Retina (tissue), 1 donor: ENCODE data around the gene GPRIN3.

Experiments used
- DNase-seq: peaks from one replicate; pipeline ENCODE4 v3.0.0-alpha.2; 2016

Gene GPRIN3

DNA sequence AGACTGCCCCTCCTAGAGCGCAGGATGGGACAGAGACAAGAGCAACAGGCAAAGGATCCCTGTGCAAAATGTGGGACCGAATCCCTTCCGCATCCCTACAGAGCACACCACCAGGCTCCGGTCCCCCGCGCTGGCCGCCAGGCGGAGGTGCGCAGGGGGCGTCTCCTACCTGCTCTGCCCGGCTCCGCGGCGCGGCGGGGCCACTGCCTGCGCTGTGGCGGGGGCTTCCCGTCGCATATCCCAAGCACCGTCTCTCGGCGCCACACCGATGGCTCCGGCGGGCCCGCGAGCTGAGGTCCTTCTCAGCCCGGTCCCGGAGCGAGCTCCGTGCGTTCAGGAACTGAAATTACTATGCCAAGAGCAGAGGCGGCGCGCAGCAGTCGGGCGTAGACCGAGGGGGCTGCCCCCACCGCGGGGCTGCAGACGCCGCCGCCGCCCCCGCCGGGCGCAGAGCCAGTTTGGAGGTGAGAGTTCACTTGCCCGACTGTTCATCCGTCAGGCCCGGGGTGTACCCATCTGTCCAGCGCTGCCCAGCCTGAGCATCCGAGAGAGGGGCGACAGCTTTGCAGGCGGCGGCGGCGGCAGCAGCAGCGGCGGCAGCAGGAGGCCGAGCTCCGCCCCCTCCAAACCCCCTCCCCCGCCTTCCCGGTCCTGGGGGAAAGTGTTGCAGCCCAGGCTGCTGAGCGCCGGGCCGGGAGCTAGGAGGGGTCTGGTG lies at the start of gene GPRIN3:
Gene GPRIN3 (minus strand): TSS at position 355 of the 715 bp plus-strand sequence. CDS start 57,690 bp downstream, outside the sequence.
- peak; percentile 92 for DNase-seq

DNA sequence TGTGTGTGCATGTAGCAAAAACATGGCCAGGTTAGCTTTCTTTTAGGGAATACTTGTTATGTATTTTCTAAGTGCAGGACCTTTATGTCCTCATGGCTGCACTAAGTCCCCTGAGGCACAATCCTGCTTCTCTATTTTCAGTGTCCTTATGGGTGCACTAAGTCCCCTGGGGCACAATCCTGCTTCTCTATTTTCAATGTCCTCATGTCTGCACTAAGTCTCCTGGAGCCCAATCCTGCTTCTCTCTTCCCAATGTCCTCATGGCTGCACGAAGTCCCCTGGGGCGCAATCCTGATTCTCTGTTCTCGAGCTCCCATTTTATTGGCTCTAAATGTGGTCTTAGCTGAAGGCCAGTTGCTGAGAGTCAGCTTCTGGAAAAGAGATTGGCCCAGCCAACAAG lies 49.7 kb upstream of the GPRIN3 start:
- no peak for DNase-seq

GRCh38 chr4:89356086-89356485 lies 48.5 kb upstream of the GPRIN3 start:
- no peak for DNase-seq

- DNase-seq, result no peak
Measured at GRCh38 chr4:89353514-89353913, 45.9 kb upstream of the GPRIN3 start.

DNA sequence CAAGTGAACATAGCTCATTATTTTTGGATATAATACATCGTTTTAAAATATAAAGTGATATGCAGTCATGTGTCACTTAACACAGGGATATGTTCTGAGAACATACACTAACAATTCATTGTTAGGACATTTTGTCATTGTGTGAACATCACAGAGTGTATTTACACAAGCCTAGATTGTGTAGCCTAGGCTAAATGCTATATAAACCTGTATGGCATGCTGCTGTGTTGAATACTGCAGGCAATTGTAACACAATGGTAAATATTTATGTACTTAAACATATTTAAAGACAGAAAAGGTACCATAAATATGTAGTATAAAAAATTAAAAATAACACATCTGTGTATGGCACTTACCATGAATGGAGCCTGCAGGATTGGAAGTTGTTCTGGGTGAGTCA lies 44.9 kb upstream of the GPRIN3 start:
- no peak for DNase-seq

DNA sequence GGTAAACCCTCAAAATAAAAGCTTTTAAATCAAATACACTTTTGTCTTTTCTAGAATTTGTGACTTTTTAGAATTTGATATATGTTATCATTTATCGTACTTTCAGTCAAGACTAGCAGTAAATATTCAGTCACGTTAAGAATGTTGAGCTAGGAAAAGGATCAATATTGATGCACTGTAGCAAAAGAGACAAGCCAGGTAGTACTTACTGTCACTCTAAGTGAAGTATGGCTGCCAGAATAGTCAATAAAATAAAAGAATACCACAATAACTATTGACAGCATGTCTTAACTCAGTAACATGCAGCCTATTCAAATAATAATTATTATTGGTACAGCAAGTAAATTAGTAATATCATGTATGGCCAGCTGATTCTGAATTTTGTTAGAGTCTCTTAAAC lies 43.6 kb upstream of the GPRIN3 start:
- no peak for DNase-seq

DNA sequence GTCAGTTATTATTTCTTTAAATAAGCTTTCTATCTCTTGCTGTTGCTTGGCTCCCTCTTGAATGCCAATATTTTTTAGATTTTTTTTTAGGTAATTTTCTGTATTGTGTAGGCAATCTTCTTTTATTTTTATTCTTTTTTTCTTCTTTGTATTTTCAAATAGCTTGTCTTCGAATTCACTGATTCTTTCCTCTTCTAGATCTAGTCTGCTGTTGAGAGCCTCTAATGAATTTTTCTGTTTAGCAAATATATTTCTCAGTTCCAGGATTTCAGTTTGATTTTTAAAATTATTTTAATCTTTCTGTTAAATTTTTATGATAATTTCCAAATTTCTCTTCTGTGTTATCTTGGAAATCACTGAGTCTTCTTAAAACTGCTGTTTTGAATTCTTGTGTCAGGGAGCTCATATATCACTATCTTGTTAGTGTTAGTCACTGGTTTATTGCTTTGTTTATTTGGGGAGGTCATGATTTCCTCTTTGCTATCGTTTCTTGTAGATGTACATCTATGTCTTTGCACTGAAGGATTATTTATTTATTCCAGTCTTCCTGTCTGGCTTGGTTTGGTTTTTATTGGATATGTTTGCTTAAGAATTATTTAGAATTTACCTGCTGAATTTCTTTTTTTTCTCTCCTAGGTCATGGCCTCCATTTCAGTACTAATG lies 39.9 kb upstream of the GPRIN3 start:
- no peak for DNase-seq

- DNase-seq, result no peak
Measured at GRCh38 chr4:89344571-89344970, 37.0 kb upstream of the GPRIN3 start.

DNA sequence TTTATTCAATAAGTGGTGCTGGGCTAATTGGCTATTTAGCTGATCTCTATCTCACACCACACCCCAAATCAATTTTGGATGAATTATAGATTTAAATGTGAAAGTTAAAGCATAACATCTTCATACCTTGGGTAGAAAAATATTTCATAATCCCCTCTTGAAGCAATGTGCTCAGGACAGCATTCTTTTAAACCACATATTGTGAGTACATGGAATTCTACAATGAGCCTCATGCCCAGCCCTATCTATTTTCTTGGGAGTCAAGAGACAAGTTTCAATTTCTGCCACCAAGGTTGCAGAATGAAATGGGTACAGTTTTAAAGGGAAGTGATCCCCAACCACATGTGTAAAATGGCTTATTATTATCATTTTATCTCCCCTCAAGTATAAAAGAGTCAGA lies 30.6 kb upstream of the GPRIN3 start:
- no peak for DNase-seq

DNA sequence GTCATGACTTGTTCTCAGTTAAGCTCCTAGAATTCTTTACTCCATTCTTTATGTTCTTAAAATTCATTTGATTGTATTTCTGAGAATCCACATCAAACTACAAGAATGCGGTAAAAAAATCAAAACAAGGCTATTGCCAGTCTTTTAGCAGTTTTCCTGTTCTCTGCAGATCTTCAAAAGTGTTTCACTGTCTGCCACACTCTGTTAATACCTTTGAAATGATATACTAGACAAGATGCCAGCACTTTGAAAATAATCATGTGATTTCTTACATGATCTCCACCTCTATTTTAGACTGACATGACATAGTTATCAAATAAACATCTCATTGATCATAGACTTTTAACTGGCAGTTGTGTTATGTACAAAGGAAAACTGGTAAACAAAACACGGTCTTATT lies 30.1 kb upstream of the GPRIN3 start:
- DNase-seq, result no peak

- DNase-seq, result no peak
Measured at GRCh38 chr4:89336818-89337420, 29.3 kb upstream of the GPRIN3 start.

GRCh38 chr4:89334830-89335229 lies 27.2 kb upstream of the GPRIN3 start:
- no peak for DNase-seq

- no peak for DNase-seq
Measured at GRCh38 chr4:89334311-89334710, 26.7 kb upstream of the GPRIN3 start.

DNA sequence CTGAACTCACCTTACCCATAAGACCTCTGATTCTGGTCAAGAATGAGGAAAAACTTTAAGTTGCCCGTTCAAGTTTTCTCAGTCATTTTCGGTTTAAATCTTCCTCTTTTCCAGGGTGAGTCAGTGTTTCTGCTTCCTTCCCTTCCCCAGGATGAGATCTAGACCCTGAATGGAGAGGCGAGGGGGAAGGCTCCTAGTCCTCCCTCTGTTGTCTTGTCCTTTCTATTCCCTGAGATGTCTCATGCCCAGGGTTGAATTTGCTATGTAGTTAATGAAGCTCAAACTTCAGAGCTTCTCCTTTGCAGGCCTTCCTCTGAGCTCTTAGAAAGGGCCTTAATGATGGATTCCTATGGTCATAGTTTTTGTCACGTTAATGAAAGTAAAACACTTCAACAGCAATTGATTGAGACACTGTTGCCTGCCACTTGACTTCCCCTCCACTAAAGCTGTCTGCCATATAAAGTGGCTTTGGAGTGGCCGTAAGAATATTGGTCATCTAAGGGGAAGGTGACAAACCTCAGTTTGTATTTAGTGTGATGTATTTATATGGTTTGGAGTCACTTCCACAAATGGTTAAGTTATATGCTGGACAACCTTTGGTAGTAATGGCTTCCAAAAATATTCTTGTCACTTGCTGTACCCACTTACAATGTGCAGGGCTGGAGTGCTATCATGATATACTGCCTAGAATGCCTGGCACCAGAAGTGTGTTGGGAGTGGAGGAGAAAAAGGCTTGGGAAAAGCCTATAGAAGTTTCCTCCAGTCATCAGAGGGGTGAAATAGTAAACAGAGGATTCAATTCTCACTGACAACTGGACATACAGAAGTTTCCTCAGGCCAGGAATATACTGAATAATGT lies 24.3 kb upstream of the GPRIN3 start:
- DNase-seq, result no peak

DNA sequence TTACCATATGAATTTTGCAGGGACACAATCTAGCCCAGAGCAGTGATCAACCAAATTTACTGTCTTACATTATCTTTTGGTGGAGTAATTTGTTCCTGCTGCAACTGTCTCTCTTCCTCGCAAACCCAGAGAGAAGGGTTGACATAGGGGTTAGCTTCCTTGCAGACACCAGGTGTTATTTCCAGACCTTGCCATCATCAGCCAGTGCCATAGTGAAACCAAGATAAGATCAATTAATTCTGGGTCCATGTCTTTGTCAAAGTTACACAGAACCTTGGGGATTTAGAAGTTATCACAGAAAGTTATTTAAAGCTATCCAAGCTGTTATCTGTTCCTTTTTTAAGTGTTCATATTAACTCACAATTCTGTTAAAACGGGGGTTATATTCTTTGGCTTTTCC lies 23.6 kb upstream of the GPRIN3 start:
- no peak for DNase-seq

DNA sequence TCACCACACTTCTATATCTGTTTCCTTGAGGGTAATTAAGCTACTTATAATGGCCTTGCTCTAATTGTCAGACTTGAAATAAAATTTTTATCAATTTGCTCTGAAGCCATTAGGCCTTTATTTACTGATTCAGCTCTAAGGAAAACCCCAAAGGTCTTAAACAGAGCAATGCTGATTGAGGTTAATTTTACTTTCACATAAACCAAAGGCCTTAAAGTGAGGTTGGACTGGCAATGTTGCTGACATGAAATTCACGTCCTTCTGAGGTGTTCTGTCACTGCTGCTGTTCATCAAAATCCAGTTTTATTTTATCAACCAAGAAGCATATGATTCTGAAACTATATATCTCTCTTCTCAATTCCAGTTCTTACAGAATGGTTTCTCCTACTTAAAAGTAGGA lies 21.7 kb upstream of the GPRIN3 start:
- DNase-seq, result no peak

GRCh38 chr4:89324671-89325070 lies 17.1 kb upstream of the GPRIN3 start:
- no peak for DNase-seq

GRCh38 chr4:89322671-89323070 lies 15.1 kb upstream of the GPRIN3 start:
- no peak for DNase-seq

GRCh38 chr4:89319756-89320155 lies 12.2 kb upstream of the GPRIN3 start:
- DNase-seq, result no peak

DNA sequence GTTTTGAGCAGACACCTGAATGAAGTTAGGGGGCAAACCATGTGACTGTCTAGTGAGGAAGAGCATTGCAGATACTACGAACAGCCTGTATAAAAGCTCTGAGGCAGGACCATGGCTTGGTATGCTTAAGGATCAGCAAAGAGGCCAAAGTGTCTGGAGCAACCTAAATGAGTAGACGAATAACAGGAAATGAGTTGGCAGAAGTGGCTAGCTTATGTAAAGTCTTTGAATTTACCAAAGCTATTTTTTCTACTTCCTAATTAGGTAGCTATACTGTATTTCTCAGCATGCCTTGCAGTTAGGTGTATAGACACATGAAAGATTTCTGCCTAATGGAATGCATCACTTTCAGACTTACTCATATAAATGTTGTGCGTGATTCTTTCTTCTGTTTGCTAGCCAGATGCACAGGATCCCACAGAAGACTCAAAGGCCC lies 9.3 kb upstream of the GPRIN3 start:
- DNase-seq, result no peak

DNA sequence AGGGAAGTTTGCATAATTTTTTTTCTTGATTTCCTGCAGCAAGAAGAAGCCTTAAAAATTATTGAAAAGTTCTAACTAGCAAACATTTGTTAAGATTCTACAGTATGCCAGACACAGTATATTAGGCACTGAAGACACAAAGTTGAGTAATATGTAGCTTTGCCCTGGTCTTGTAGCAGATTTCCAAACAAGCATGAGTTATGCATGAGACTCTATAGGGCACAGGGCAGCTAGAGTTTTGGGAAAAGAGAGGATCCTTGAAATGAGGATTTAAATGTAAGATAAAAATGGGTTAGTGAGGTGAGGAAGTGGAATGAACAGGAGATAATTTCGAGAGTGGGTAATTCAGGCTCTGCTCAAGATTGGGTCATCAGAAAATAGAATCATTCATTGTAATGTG lies 8.6 kb upstream of the GPRIN3 start:
- DNase-seq, result no peak

- DNase-seq, result no peak
Measured at GRCh38 chr4:89314291-89314690, 6.7 kb upstream of the GPRIN3 start.

GRCh38 chr4:89312066-89312465 lies 4.5 kb upstream of the GPRIN3 start:
- DNase-seq, result no peak
